Renal cortex interstitium (tissue), 11 donors: ENCODE results near the gene MAGI2. TPM values are rescaled to one million over a fixed set of nuclear protein-coding genes. Genes with fewer than 3 reads are reported as not detected.

Experiments
- DNase-seq, 11 donors: peaks; one replicate each; pipeline ENCODE4 v3.0.0-alpha.2; 2013; ENCODE audit warnings: low read depth in 9 of 11, low spot score in 4 of 11; ENCODE audit errors: extremely low read depth in 1 of 11
- polyA plus RNA-seq, 3 donors: library from polyadenylated mRNA; unstranded; fragments of 120-200 nt; gene quantifications; one replicate each; pipeline ENCODE4 v1.2.1, GENCODE V29; 2013; ENCODE audit not compliant: insufficient read length in 3 of 3

The MAGI2 gene
- polyA plus RNA-seq, 3 donors = 32.0 to 34.5 (median 33.9) TPM

DNA sequence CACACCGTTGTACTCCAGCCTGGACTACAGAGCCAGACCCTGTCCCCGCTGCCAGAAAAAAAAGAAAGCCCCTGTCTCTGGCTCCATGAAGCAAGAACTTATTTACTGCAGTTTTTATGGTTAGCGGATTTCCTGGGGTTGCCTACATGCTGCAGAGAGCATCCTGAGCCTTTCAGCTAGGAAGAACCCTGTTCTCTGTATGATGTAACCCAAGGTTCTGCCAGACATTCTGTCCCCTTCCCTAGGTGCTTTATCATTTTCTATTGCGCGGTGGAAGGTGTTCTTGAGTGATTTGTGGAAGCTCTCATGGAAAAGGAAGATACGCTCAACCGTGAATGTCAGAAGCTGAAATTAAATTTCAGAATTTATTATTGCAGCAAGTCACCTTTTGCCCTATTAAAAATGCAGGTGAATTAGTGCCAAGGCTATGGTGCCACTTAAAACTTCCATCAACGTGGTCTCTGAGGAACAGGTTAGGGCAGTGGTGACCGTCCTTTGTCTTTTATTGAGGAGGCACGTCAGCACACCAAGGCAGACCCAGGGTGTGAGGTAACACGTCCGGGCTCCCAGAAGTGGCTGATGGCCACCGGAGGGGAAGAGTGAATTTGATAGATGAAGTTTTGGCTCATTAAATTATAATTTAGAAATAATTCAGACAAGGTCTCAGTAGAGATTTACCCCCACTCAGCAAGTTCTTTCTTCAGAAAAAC, 1381.8 kb downstream of the MAGI2 start:
- DNase-seq = no peak

DNA sequence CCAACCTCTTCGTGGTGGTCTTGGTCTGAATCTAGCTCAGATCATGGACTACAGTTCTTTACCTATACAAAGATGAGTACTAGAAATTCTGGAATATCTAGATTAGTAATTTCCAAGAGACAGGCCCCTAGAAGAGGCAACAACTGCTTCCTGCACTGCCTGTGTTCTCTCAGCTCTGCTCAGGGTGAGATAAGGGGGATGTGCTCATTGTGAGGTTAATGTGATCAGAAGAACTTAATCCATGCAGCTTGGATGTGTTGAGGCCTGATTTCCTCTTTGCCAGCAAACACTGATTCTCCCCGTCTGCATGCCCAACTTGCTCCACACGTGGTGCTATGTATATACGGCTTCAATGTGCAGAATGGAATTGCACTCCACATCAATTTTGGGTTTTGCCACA, 1386.9 kb downstream of the MAGI2 start:
- DNase-seq = no peak

DNA sequence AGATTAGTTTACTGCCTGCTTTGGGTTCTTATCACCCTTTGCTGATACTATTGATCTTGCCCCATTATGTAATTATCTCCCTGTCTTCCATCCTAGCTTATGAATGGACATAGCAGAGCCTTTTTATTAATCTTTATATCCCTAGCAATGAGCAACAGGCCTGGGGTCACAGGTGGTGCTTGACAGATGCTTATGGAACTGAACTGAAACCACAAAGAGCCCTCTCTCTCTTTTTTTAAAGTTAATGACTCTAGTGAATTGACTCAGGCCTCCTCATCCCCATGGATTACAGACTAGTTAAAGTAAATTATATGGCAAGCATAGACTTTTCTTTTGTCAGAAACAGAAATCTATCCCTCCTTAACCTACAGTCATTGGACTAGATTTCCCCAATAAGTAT, 1389.7 kb downstream of the MAGI2 start:
- DNase-seq = no peak

DNA sequence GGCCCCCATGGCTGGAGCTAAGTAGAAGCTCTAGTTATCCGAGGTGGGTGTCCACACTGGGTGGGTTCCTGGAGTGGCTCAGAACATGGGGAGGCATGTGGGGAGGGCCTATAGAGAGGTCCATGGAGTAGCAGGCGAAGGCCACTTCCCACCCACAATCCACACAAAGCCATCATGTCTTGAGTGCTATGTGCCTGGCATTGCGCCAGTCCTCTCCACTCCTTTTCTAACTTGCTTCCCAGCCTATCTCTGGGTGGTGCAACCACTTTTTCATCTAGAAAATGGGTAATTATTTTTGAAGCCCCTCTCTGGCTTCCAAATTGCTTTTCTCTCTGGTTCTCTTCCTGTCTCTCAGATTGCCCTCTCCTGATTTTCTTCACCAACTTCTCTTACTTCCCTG, 1391.3 kb downstream of the MAGI2 start:
- no peak for DNase-seq

DNA sequence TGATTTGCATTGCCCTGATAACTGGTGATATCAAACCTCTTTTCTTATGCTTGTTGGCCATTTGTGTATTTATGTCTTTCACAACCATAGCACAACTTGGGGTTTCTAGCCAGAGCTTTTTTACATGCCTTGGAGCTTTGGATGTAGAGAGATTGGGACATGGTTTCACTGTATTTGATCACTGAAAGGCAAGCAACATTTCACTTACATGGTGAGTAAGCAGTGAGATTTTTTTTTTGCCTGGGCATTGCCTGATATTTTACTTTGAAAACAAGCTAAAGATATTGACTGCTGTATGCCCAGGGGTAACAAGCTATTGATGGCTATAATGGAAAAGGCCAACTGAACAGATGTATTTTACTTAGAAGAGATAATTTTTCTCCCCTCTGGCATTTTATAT, 1395.9 kb downstream of the MAGI2 start:
- no peak for DNase-seq

DNA sequence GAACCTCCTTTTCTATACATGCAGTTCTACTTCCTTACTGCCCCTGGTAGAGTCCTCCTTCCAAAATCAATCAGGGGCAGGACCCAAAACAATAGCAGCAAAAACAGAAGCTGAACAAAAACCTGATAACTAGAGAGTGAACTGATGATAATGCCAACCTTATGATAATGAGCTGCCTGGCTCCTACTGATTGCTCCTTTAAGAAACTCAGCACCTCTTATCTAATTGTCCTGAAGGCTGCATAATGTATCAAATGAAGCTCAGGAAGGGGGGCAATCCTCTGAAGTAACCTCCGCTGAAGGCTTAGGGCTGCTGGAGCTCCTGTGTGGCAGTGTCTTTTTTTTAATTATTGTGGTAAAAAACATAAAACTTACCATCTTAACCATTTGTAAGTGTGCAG, 1397.9 kb downstream of the MAGI2 start:
- no peak for DNase-seq

DNA sequence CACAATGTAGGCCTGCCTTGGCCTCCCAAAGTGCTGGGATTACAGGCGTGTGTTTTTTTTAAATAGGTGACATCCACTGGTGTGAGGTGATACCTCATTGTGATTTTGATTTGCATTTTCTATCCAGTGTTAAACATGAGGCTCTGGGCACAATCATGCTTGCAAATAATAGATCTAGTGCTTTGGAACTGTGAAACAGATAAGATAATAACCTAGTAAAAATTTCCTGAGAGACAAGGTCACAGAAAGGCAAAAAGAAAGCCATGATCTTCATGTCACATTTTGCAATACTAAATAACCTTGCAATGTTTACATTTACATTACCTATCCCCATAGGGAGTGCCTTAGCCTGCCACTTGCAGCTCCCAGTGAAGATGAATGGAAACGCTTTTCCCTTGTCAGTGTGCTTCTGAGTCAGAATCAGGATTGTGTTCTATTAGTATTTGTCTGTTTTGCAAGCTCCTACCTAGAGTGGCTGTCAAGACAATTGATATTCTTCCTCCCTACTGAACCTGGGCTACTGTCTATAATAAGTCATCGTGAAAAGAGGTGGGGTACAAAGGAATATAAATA, 1398.4 kb downstream of the MAGI2 start:
- no peak for DNase-seq

DNA sequence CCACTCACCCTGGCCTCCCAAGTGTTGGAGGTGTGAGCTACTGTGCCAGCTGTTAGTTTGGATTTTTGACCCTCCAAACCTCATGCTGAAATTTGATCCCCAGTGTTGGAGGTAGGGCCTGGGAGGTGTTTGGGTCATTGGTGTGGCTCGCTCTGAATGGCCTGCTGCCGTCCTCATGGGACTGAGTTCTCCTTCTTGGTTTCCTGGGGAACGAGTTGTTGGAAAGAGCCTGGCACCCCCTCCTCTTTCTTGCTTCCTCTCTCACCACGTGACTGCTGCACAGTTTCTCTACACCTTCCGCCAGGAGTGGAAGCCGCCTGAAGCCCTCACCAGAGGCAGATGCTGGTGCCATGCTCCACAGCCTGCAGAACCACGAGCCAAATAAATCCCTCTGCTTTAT, 1401.4 kb downstream of the MAGI2 start:
- no peak for DNase-seq

DNA sequence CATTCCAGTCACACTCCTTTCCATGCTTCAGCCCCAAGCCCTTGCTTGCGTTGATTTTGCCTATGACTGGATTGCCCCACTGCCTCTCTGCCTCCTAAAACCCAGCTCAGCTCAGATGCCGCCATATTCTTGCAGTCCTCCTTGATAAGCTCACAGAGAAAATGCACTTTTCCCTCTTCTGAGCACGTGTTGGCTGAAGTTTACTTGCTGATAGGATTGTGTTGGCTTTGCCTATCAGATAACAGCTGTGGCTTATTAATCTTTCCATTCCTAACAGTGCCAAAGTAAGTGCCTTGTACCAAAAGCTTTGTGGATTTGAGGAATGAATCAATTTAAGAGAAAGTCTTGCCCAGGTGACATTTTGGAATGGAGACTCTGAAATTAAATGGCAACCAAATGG, 1405.7 kb downstream of the MAGI2 start:
- DNase-seq = no peak

DNA sequence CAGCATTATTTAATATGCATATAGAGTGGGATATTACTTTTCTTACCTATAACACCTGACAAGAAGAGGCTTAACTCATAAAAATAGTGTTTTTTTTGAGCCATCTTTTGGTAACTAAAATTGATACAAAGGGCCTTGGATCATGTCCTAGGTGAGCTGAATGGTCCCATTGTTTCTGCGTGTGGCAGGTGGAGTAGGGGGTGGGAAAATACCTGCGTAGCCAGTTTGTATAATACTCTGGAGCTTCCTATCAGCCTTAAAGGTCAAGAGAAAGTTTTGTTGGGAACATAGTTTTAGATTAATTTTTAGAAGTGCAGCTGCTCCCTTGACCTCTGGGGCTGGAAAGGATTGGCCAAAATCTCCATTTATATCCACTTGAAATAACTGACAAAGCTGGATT, 1410.3 kb downstream of the MAGI2 start:
- no peak for DNase-seq

DNA sequence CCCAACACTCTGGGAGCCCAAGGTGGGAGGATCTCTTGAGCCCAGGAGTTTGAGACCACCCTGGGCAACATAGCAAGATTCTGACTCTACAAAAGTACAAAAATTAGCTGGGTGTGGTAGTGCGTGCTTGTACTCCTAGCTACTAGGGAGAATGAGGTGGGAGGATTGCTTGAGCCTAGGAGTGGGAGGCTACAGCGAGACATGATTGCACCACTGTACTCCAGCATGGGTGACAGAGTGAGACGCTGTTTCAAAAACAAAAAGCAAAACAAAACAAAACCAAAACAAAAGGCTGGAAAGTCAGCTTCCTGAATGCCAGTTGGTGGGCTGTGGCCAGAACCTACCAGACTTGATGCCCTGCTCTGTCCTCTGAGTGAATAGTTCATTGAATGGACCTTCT, 1412.0 kb downstream of the MAGI2 start:
- DNase-seq = no peak

DNA sequence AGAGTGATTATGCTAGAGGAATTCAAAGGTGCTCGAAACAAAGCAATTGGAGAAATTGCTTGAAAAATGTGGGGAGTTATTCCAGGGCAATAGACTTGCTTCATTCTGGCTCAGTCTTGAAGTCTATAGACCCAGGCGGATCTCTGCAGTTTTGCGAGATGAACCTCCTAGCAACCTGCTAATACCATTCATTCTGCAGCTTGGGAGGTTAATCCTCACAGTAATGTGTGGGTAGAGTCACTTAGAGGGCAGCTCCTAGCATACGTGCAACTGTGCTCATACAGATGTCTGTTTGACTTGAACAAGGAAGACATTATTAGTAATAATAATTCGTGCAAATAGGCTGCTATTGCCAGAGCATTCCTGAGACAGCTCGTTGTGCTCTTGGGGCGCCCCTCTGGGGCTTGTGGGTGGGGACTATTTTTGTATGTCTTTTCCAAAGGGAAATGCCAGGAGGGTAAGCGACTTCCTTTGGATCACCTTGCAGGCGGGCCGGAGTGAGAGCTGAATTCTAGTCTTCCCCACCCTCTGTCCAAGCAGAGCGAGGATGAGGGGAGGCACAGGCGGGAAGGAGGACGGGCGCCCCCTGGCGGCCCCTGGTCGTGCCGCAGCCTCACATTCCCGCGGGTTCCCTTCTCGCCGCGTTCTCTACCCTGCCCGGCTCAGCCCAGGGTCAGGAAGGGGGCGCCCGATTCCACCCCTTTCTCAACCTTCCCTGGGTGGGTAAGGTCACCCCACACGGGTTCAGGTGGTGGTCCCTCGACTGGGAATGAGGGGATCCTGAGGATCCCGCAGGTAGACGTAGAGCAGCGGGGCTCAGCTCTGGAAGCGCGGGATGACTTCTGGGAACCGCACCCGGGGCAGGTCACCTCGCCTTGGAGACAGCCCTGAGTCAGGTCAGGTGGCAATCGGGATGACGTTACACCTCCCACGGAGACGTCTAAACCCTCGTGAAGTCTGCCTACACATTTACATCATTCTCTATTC, 1413.4 kb downstream of the MAGI2 start:
- no peak for DNase-seq

DNA sequence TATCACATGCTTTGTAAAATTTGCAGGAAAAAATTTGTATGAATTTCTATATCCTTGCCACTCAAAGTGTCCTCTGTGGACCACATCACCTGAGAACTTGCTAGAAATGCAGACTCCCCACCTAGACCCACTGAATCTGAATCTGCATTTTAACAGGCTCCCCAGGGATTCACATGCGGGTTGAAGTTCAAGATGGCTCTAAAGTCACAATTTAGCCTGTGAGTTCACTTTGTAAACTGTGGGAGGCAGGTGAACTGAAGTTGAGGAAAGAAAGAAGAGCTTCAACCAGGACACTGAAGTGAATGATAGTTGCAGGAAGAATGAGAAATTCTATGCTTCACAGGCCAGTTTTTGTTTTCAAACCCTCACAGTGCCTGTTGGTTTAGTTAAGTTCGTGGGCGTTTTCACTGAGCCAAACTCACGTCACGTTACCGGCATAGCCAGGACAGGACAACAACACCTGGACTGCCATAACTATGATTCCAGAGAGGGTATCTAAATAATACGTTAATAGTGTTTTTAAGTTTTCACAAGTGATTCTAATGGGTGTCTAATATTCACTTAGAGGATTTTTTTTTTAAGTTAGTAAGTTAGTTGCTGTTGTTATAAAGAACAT, 1414.9 kb downstream of the MAGI2 start:
- no peak for DNase-seq

DNA sequence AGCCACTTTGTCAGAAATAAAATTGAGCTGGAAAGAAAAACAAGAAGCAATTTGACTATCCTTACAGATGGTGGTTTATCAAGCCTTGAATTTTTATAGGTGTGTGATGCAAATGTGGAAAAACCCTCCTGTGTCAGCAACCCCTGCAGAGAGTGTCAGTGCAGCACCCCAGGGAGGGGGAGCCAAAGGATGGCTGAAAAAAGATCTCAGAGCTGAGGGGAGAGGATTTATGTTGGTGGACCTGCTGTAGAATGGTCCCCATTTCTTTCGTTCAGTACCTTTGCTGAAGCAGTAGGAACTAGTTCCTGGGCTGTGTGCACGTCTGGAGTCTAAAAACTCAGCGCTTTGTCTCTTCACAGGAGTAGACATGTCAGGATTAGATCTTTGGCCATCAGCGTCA, 1415.9 kb downstream of the MAGI2 start:
- DNase-seq = no peak

DNA sequence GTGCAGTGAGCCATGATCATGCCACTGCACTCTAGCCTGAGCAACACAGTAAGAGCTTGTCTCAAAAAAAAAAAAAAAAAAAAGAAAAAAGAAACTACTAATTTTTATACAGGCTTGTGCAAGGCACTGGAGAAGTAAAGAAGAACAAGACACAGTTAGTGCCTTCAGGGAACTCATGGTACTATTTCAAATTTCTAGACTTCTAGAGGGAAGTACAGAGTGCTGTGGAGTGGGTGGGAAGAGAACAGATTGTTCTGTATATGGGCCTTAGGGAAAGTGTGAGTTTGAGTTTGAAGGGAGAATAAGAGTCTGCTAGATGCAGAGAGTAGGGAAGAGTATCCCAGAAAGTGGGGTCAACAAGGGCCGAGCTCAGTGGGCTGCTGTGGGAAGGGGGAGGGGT, 1420.1 kb downstream of the MAGI2 start:
- DNase-seq = no peak

DNA sequence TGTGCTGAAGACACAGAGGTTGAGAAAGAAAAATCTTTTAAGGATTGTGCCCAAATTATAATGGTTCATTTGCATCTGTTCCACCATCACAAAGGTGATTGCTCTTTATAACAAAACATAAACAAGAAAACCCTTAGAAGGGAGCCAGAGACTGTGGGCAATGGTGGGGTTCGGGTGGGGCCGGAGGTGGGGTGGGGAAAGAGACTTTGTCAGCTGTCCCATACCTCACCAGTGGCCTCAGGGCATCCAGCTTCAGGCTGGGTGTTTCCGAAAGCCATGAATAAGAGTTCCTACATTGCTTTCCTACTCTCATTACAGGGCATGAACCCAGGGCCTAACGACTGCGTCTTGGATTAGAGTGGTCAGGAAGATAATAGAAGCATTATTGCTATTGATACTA, 1427.0 kb downstream of the MAGI2 start:
- no peak for DNase-seq

DNA sequence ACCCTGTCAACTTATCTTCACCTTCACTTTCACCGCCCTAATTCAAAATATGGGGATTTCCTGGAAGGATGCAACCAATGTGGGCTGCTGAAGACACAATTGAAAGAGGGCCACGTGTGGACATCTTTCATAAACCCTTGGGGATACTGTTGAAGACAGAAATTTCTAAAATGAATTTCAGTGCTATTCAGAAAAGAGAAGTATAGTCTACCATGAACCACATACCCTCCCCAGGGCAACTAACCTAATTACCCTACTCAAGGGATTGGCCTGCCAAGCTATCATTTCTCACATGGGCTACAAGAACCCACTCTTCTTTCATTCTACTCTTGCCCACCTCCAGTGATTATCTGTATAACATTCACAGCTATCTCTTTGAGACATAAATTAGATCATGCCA, 1428.9 kb downstream of the MAGI2 start:
- DNase-seq = no peak

DNA sequence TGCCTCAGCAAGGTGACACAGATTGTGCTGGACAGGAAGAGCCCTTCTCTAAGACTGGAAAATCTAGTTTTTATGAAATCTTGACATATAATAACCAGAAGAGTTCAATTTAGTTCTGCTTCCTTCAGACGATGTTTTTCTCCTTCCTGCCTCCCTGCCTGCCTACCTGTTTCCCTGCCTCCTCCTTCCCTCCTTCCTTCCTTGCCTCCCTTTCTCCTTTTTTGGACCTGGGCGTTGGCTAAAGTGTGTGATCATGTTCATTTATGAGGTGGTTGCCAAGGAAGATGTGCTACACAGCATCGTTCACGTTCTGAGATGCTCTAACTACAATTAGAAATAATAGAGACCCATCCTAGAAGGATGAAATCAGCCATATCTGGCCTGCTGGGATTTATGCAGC, 1430.3 kb downstream of the MAGI2 start:
- no peak for DNase-seq

DNA sequence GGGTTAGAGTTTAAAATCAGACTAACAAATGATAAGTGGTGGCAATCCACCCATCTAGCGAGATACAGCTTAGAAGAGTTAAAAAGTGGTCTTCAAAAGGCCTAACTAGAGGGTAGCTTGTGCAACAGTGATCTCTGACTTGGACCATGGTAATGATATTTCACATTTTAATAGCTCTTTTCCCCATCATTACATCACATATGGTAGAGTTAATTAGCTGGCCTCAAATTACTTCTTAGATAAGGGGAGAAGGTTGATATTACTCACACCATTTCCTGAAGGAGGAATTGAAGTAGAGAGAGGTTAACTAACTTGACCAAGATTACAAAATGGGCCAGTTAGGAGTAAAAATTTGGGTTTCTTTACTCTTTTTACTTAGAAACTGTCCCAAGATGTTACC, 1431.3 kb downstream of the MAGI2 start:
- DNase-seq = no peak

DNA sequence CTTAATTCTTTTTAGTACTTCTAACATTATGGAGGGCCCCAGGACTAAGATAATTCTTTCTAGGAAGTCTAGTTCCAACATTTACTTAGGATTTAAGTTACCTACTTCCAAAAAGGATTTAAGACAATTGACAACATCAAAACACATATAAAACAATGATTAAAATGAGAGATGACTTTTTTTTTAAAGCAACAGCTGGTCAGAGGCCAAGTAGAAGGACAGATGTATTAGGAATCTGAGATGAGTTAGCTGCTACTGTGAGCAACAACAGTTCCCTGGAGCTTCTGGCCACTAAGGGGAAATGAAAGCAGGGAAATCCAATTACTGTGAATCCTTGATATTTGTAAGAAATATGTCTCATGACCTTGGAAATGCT, 1432.6 kb downstream of the MAGI2 start:
- peak in 1 of 11 donors; percentile 18 for DNase-seq
